Upper lobe of left lung (tissue), 6 donors: ENCODE measurements around the gene PPAT. TPM values are rescaled to one million over a fixed set of nuclear protein-coding genes. Genes with fewer than 3 reads are reported as not detected.
"Not testable (repeated sequence)": the region's sequence is repeated elsewhere in the genome, so short reads cannot be mapped to it uniquely, and the experiment has no call there.

Experiments
- ATAC-seq, 2 donors: fragments of 200-7000 bp; cut with Tn5 transposase; one replicate each; pipeline ENCODE4 v1.9.1; 2022; ENCODE audit warnings: mild to moderate bottlenecking in 2 of 2, moderate library complexity in 2 of 2; ENCODE audit not compliant: low FRiP score in 2 of 2
- DNase-seq, 2 donors: peaks; one replicate each; pipeline ENCODE4 v3.0.0-alpha.2; 2019 to 2020
- H3K27ac ChIP-seq, 4 donors: fragments of 200-600 bp; sonication (generic); one replicate each; pipeline ENCODE4 v1.5.1; 2016 to 2019
- H3K27me3 ChIP-seq, 4 donors: fragments of 200-600 bp; sonication (generic); one replicate each; pipeline ENCODE4 v1.5.1; 2017 to 2019
- H3K36me3 ChIP-seq, 4 donors: fragments of 200-600 bp; sonication (generic); one replicate each; pipeline ENCODE4 v1.5.1; 2016 to 2019
- H3K4me1 ChIP-seq, 4 donors: fragments of 200-600 bp; sonication (generic); one replicate each; pipeline ENCODE4 v1.5.1; 2018 to 2019
- H3K4me3 ChIP-seq, 4 donors: fragments of 200-600 bp; sonication (generic); one replicate each; pipeline ENCODE4 v1.5.1; 2017 to 2019; ENCODE audit warnings: mild to moderate bottlenecking in 2 of 4, moderate library complexity in 1 of 4
- H3K9me3 ChIP-seq, 4 donors: fragments of 200-600 bp; sonication (generic); one replicate each; pipeline ENCODE4 v1.5.1; 2018 to 2019
- EP300 ChIP-seq, 4 donors: sonication (generic); formaldehyde crosslinking; IDR thresholded peaks; one replicate each; pipeline ENCODE4 v1.5.1; 2017; ENCODE audit warnings: antibody characterized with exemption in 4 of 4, control low read depth in 2 of 4
- POLR2A ChIP-seq, 4 donors: fragments of 450-650 bp; IDR thresholded peaks; one replicate each; pipeline ENCODE4 v1.5.1; 2016 to 2017; ENCODE audit warnings: antibody characterized with exemption in 4 of 4, mild to moderate bottlenecking in 2 of 4
- POLR2AphosphoS5 ChIP-seq, 2 donors: sonication (generic); formaldehyde crosslinking; IDR thresholded peaks; one replicate each; pipeline ENCODE4 v1.5.1; 2017; ENCODE audit warnings: antibody characterized with exemption in 2 of 2
- WGBS, 2 donors: methylation state at CpG; one replicate each; pipeline ENCODE4 v1.1.5; 2017 to 2018; 5-methylcytosine and 5-hydroxymethylcytosine counted together
- total RNA-seq, 6 donors: library from RNA; depleted of rRNA in 4 of 6; stranded (reverse); fragments of >200 nt in 4 of 6; gene quantifications; one replicate each; pipeline versions ENCODE4 v1.1.0 to v1.2.1, GENCODE V29; 2016 to 2021
- TF ChIP-seq, protein P1 (sequence below), 6 experiments: fragments of 450-650 bp in 4 of 6; fragments of 200-600 bp in 2 of 6; sonication (generic) in 2 of 6; IDR thresholded peaks; one replicate each; pipeline ENCODE4 v1.5.1; 2016 to 2019; ENCODE audit warnings: antibody characterized with exemption in 6 of 6
- donor health status: DM: no; HTN: no; CAD: no; lungs with moderate emphysema.
- donor health status: DM: no; HTN: yes; CAD: no; lungs with severe emphysema.

Gene PPAT
- total RNA-seq, 6 donors from 2014 or later, result 0.44 to 6.3 (median 5.4) TPM

DNA sequence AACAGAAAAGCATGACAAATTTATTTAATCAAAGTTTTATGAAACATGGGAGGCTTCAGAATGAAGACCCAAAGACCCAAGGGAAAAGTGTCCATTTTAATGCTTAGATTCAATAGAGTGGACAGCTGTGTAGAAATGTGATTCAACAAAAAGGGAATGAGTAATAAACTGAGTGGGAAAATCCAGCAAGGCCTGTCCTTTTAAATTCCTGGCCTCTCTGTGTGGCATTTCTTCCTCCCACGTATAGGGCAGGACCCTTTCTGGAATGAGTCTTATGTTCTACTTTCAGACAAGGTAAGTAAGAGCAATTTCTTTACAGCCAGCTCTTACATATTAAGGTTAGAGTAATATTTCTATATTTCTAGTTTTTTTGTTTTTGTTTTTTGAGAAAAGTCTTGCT is 62.6 kb downstream of the PPAT start:
- Histone ChIP-seq H3K27me3 (no peaks in the 10 kb centered on the region), H3K27ac (no peak overlapping the region), H3K4me1 (no peaks in the 10 kb centered on the region), H3K36me3 (peaks cover 0 to 12% (median 3%) of the 10 kb centered on the region in 4 donors), H3K4me3 (no peak overlapping the region), H3K9me3 (no peaks in the 10 kb centered on the region)
- DNase-seq (no peak), ATAC-seq (no peak)
- 0% methylated on average over 1 of the region's 1 CpG for WGBS, 2 donors
- TF ChIP-seq POLR2AphosphoS5 (IDR thresholded peaks at IDR 0.05) (no peak), EP300 (IDR thresholded peaks at IDR 0.05) (no peak), POLR2A (IDR thresholded peaks at IDR 0.05) (no peak)
- TF ChIP-seq, protein P1, sequence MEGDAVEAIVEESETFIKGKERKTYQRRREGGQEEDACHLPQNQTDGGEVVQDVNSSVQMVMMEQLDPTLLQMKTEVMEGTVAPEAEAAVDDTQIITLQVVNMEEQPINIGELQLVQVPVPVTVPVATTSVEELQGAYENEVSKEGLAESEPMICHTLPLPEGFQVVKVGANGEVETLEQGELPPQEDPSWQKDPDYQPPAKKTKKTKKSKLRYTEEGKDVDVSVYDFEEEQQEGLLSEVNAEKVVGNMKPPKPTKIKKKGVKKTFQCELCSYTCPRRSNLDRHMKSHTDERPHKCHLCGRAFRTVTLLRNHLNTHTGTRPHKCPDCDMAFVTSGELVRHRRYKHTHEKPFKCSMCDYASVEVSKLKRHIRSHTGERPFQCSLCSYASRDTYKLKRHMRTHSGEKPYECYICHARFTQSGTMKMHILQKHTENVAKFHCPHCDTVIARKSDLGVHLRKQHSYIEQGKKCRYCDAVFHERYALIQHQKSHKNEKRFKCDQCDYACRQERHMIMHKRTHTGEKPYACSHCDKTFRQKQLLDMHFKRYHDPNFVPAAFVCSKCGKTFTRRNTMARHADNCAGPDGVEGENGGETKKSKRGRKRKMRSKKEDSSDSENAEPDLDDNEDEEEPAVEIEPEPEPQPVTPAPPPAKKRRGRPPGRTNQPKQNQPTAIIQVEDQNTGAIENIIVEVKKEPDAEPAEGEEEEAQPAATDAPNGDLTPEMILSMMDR (IDR thresholded peaks at IDR 0.05), result no peak

DNA sequence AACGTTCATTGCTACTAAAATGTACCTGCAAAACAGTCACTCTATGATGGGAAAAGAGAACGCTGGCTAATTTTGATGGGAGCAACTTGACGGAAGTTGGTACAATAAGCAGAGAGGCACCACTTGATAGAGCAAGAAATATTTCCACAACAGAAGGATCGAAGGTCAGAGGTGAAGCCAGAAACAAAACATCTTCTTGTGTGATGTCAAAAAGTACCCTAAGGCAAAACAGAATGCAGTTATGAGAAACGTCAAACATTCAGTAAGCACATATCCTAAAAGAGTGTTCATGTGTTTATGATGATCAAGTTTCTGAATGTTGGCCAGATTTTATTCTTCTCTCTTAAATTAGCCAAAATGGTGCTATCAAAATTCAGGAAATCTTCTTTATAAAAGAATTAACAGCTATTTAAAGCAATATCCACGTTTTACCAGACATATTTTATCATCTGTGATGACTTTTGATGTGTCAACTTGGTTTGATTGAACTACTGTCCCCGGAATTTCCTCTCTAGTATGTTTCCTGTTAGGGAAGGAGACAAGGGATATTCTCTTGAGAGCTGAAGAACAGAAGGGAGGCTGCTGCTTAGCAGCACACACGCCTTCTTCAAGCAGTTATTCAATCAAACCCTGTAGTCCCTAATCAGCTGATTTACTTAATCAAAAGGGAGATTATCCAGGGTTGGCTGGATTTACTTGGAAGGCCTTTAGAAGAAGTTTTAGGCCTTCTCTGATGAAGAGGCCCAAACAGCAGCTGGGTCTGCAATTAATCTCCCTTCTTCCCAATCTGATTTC is 63.8 kb downstream of the PPAT start:
- H3K4me3 ChIP-seq, result no peak overlapping the region
- DNase-seq (no peak), ATAC-seq (no peak)
- no peaks in the 10 kb centered on the region for H3K27me3 ChIP-seq
- H3K9me3 ChIP-seq, result no peaks in the 10 kb centered on the region
- TF ChIP-seq EP300 (IDR thresholded peaks at IDR 0.05) (no peak), POLR2A (IDR thresholded peaks at IDR 0.05) (no peak), POLR2AphosphoS5 (IDR thresholded peaks at IDR 0.05) (no peak)
- TF ChIP-seq, protein P1 (IDR thresholded peaks at IDR 0.05), result no peak
- peaks cover 0 to 12% (median 3%) of the 10 kb centered on the region in 4 donors for H3K36me3 ChIP-seq
- no peaks in the 10 kb centered on the region for H3K4me1 ChIP-seq
- peak overlapping the region in 1 of 4 donors; percentile 1 for H3K27ac ChIP-seq
- WGBS, 2 donors, result 52 to 67% methylated on average over 8 of the region's 8 CpGs

DNA sequence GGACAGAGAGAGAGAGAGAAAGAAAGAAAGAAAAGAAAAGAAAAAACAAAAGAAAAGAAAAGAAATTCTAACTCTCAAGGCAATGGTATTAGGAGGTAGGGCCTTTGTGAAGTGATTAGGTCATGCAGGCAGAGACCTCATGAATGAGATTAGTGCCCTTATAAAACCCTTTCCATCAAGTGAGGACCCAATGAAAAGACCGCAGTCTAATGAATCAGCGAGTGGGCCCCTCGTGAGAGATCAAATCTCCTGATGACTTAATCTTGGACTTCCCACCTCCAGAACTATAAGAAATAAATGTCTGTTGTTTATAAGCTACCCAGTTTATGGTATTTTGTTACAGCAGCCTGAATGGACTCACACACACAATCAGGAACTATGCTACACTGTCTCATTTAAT is 65.0 kb downstream of the PPAT start:
- Histone ChIP-seq H3K4me1 (no peaks in the 10 kb centered on the region), H3K27ac (no peak overlapping the region), H3K9me3 (no peaks in the 10 kb centered on the region), H3K4me3 (no peak overlapping the region), H3K27me3 (no peaks in the 10 kb centered on the region), H3K36me3 (peaks cover 0 to 12% (median 3%) of the 10 kb centered on the region in 4 donors)
- no peak for ATAC-seq
- no peak for DNase-seq
- WGBS, 2 donors, result 95 to 98% methylated on average over 3 of the region's 3 CpGs
- TF ChIP-seq EP300 (IDR thresholded peaks at IDR 0.05) (no peak), POLR2AphosphoS5 (IDR thresholded peaks at IDR 0.05) (no peak), POLR2A (IDR thresholded peaks at IDR 0.05) (no peak)
- TF ChIP-seq, protein P1 (IDR thresholded peaks at IDR 0.05), result no peak

DNA sequence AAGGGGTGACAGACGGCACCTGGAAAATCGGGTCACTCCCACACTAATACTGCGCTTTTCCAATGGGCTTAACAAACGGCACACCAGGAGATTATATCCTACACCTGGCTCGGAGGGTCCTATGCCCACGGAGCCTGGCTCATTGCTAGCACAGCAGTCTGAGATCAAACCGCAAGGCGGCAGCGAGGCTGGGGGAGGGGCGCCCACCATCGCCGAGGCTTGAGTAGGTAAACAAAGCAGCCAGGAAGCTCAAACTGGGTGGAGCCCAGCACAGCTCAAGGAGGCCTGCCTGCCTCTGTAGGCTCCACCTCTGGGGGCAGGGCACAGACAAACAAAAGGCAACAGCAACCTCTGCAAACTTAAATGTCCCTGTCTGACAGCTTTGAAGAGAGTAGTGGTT is 72.4 kb downstream of the PPAT start:
- H3K36me3 ChIP-seq, H3K27me3 ChIP-seq, H3K4me3 ChIP-seq, H3K4me1 ChIP-seq, H3K9me3 ChIP-seq, H3K27ac ChIP-seq, ATAC-seq: not testable (repeated sequence)
- 96 to 98% methylated on average over 12 of the region's 12 CpGs for WGBS, 2 donors
- peak in 1 of 2 donors; percentile 65 for DNase-seq

DNA sequence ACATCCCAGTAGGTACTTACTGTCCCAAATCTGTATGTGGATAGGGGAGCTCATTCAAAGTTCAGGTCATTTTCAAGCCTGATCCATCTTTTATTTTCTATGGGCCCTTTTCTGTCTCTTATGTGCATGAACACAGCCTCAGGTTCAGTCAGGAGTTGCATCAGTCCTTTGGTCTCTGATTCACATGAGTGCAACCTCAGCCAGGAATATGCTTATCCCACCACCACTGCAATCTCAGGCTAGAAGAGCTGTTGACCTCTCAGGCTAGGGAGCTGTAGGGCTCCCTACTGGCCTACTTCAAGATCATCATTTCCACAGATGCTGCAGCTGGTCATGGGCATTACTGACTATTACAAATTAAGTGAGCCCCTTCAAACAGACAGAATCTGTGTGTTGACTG is 75.3 kb downstream of the PPAT start:
- H3K36me3 ChIP-seq, result peaks cover 0 to 10% (median 0%) of the 10 kb centered on the region in 4 donors

More for the DNA sequence above, 75.3 kb downstream of the PPAT start:
- no peaks in the 10 kb centered on the region for H3K9me3 ChIP-seq
- ATAC-seq, result no peak
- no peak for DNase-seq
- TF ChIP-seq EP300 (IDR thresholded peaks at IDR 0.05), result no peak
- TF ChIP-seq, protein P1 (IDR thresholded peaks at IDR 0.05), result no peak
- no peak for TF ChIP-seq POLR2A (IDR thresholded peaks at IDR 0.05)
- TF ChIP-seq POLR2AphosphoS5 (IDR thresholded peaks at IDR 0.05), result no peak
- no peaks in the 10 kb centered on the region for H3K4me1 ChIP-seq
- H3K27ac ChIP-seq, result no peak overlapping the region
- no peak overlapping the region for H3K4me3 ChIP-seq
- H3K27me3 ChIP-seq, result no peaks in the 10 kb centered on the region
